PC-9 (cell line): Measurements from ENCODE around the gene ARMC2.

ENCODE experiments used
- CTCF ChIP-seq: fragments of 200-600 bp; sonication (generic); conservative IDR thresholded peaks from 2 replicates; pipeline ENCODE4 v1.6.1; 2017; ENCODE audit warnings: mixed run types, antibody characterized with exemption, mild to moderate bottlenecking, moderate library complexity
- EZH2 ChIP-seq: fragments of 200-600 bp; sonication (generic); IDR thresholded peaks from 2 replicates; pipeline ENCODE4 v1.8.0; 2017; ENCODE audit warnings: antibody characterized with exemption, low read depth

- TF ChIP-seq EZH2 (no peak), CTCF (no peak)
Observed at GRCh38 chr6:108805611-108806167, 42.5 kb upstream of the ARMC2 start.
